Measurements from ENCODE around the gene MAPKAPK2.

- TF ChIP-seq TEAD4 (IDR thresholded peaks at IDR 0.05) (no peak), MAX (IDR thresholded peaks at IDR 0.05) (no peak), TAF1 (IDR thresholded peaks at IDR 0.05; ENCODE audit: low read depth) (no peak), YY1 (IDR thresholded peaks at IDR 0.05; ENCODE audit: low read depth) (no peak)
Observed at GRCh38 chr1:206654828-206655227, 29.9 kb upstream of the MAPKAPK2 start.
